ENCODE measurements around the gene SPOCK2.

- TF ChIP-seq CTCF (conservative IDR thresholded peaks at IDR 0.05; ENCODE audit: low read depth, low read length) (no peak), EZH2phosphoT487 (IDR thresholded peaks at IDR 0.05; ENCODE audit: borderline replicate concordance, low read length) (no peak)
Observed at GRCh38 chr10:72010234-72010973, 77.9 kb downstream of the SPOCK2 start.
